OCI-LY1 (cell line): ENCODE measurements around the gene LINGO1.

ENCODE experiments used
- CTCF ChIP-seq: fragments of 200-600 bp; sonication (generic), shearing (Covaris generic); IDR thresholded peaks from 2 replicates; pipeline ENCODE4 v1.5.1; 2017; ENCODE audit warnings: mild to moderate bottlenecking, antibody characterized with exemption, low read length, moderate library complexity, mixed read lengths
- EZH2 ChIP-seq: fragments of 200-600 bp; sonication (generic), shearing (Covaris generic); IDR thresholded peaks from 2 replicates; pipeline ENCODE4 v1.8.0; 2017; ENCODE audit warnings: borderline replicate concordance, mixed run types, mild to moderate bottlenecking, antibody characterized with exemption, low read length, moderate library complexity, mixed read lengths

- TF ChIP-seq CTCF (no peak), EZH2 (no peak)
These were observed 9.3 kb upstream of the LINGO1 start for GRCh38 chr15:77641999-77642398.
